HEK293T (cell line): ENCODE measurements around the gene CLRN3.

Source experiments
- BHLHE40 ChIP-seq: fragments of 450-650 bp; IDR thresholded peaks from 2 replicates; pipeline ENCODE4 v1.6.1; 2016; ENCODE audit warnings: mild to moderate bottlenecking, moderate library complexity, borderline replicate concordance
- ELF4 ChIP-seq: fragments of 450-650 bp; IDR thresholded peaks from 2 replicates; pipeline ENCODE4 v1.6.1; 2017; ENCODE audit warnings: antibody characterized with exemption
- FOXK2 ChIP-seq: fragments of 450-650 bp; IDR thresholded peaks from 2 replicates; pipeline ENCODE4 v1.6.1; 2016; ENCODE audit warnings: mild to moderate bottlenecking
- FOXM1 ChIP-seq: fragments of 450-650 bp; IDR thresholded peaks from 2 replicates; pipeline ENCODE4 v1.6.1; 2017; ENCODE audit warnings: mild to moderate bottlenecking, borderline replicate concordance
- L3MBTL2 ChIP-seq: fragments of 450-650 bp; conservative IDR thresholded peaks from 2 replicates; pipeline ENCODE4 v1.6.1; 2016; ENCODE audit warnings: mild to moderate bottlenecking
- NFRKB ChIP-seq: fragments of 450-650 bp; IDR thresholded peaks from 2 replicates; pipeline ENCODE4 v1.6.1; 2016; ENCODE audit warnings: mild to moderate bottlenecking, moderate library complexity
- SP1 ChIP-seq: fragments of 450-650 bp; IDR thresholded peaks from 2 replicates; pipeline ENCODE4 v1.6.1; 2017
- SUZ12 ChIP-seq: fragments of 450-650 bp; IDR thresholded peaks from 2 replicates; pipeline ENCODE4 v1.6.1; 2016; ENCODE audit warnings: mild to moderate bottlenecking
- ZNF384 ChIP-seq: fragments of 450-650 bp; IDR thresholded peaks from 2 replicates; pipeline ENCODE4 v1.6.1; 2016

DNA sequence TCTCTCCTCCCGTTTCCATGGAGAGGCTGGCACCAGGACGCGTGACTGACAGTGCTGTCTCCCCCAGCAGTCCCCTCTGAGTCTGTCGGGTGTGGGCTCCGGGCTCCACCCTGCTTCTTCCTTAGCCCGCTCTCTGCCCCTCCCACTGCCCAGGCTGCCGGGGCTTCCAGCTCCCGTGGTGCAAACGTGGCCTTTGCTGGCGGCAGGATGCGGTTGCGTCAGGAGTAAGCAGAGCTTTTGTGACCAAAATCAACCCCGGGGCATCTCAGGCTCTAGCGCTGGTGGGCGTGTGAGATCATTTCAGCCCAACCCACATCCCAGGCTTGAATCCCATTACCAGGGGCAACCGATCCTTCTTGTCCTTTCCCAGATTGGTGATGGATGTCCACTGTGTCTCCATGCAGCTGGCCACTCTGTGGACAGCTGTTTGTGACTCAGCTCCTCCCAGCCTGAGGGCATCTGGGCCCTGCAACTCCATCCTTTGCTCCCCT, 42.4 kb upstream of the CLRN3 start:
- TF ChIP-seq ZNF384 = no peak
- TF ChIP-seq L3MBTL2 = no peak
- TF ChIP-seq NFRKB = no peak
- no peak for TF ChIP-seq FOXK2
- TF ChIP-seq FOXM1 = no peak
- no peak for TF ChIP-seq SP1
- TF ChIP-seq BHLHE40 = no peak
- no peak for TF ChIP-seq ELF4
- no peak for TF ChIP-seq SUZ12
